ENCODE measurements around the gene ZNF791. TPM values are rescaled to one million over a fixed set of nuclear protein-coding genes. Genes with fewer than 3 reads are reported as not detected.
A peak's percentile ranks its signal among the peaks of the same experiment; 100 is the strongest.
"Not testable (repeated sequence)": the region's sequence is repeated elsewhere in the genome, so short reads cannot be mapped to it uniquely, and the experiment has no call there.

Gene ZNF791
- total and polyA plus RNA-seq, 2 donors, result 12.0 to 38.3 TPM

GRCh38 chr19:12643716-12644115, 33.0 kb downstream of the ZNF791 start:
- not testable (repeated sequence) for H3K27ac ChIP-seq (ENCODE audit: low read depth); DNase-seq (ENCODE audit: extremely low spot score); H3K36me3 ChIP-seq (ENCODE audit: insufficient read depth); H3K4me1 ChIP-seq (ENCODE audit: insufficient read depth); H3K4me3 ChIP-seq (ENCODE audit: low read depth, low read length)
- 93% methylated on average over 14 of the region's 14 CpGs for WGBS

GRCh38 chr19:12646551-12646950, 35.8 kb downstream of the ZNF791 start:
- Histone ChIP-seq H3K4me1 (ENCODE audit: insufficient read depth) (no peaks in the 10 kb centered on the region), H3K27ac (ENCODE audit: low read depth) (no peak overlapping the region), H3K36me3 (ENCODE audit: insufficient read depth) (no peaks in the 10 kb centered on the region), H3K4me3 (ENCODE audit: low read depth, low read length) (no peak overlapping the region)
- DNase-seq (ENCODE audit: extremely low spot score), result no peak
- WGBS, result 84% methylated on average over 10 of the region's 10 CpGs

GRCh38 chr19:12647047-12647446, 36.3 kb downstream of the ZNF791 start:
- Histone ChIP-seq H3K36me3 (ENCODE audit: insufficient read depth) (no peaks in the 10 kb centered on the region), H3K27ac (ENCODE audit: low read depth) (no peak overlapping the region), H3K4me1 (ENCODE audit: insufficient read depth) (no peaks in the 10 kb centered on the region), H3K4me3 (ENCODE audit: low read depth, low read length) (no peak overlapping the region)
- WGBS, result 75% methylated on average over 8 of the region's 8 CpGs
- DNase-seq (ENCODE audit: extremely low spot score), result no peak

- Histone ChIP-seq H3K27ac (ENCODE audit: low read depth) (no peak overlapping the region), H3K36me3 (ENCODE audit: insufficient read depth) (no peaks in the 10 kb centered on the region), H3K4me3 (ENCODE audit: low read depth, low read length) (peak overlapping the region; percentile 1), H3K4me1 (ENCODE audit: insufficient read depth) (no peaks in the 10 kb centered on the region)
- no peak for DNase-seq (ENCODE audit: extremely low spot score)
- 14% methylated on average over 31 of the region's 31 CpGs for WGBS
Measured at GRCh38 chr19:12647490-12648071, 36.9 kb downstream of the ZNF791 start.

GRCh38 chr19:12648088-12648487, 37.4 kb downstream of the ZNF791 start:
- Histone ChIP-seq H3K4me1 (ENCODE audit: insufficient read depth) (no peaks in the 10 kb centered on the region), H3K36me3 (ENCODE audit: insufficient read depth) (no peaks in the 10 kb centered on the region), H3K4me3 (ENCODE audit: low read depth, low read length) (no peak overlapping the region), H3K27ac (ENCODE audit: low read depth) (no peak overlapping the region)
- DNase-seq (ENCODE audit: extremely low spot score), result no peak
- 14% methylated on average over 29 of the region's 29 CpGs for WGBS

- no peaks in the 10 kb centered on the region for H3K36me3 ChIP-seq (ENCODE audit: insufficient read depth)
- DNase-seq (ENCODE audit: extremely low spot score), result no peak
- no peak overlapping the region for H3K4me3 ChIP-seq (ENCODE audit: low read depth, low read length)
- H3K27ac ChIP-seq (ENCODE audit: low read depth), result no peak overlapping the region
- no peaks in the 10 kb centered on the region for H3K4me1 ChIP-seq (ENCODE audit: insufficient read depth)
- 97% methylated on average over 10 of the region's 10 CpGs for WGBS
Measured at GRCh38 chr19:12649941-12650340, 39.2 kb downstream of the ZNF791 start.

- Histone ChIP-seq H3K4me1 (ENCODE audit: insufficient read depth) (no peaks in the 10 kb centered on the region), H3K27ac (ENCODE audit: low read depth) (no peak overlapping the region), H3K36me3 (ENCODE audit: insufficient read depth) (peaks cover 1% of the 10 kb centered on the region), H3K4me3 (ENCODE audit: low read depth, low read length) (no peak overlapping the region)
- 97% methylated on average over 6 of the region's 6 CpGs for whole genome bisulfite sequencing
- DNase-seq (ENCODE audit: extremely low spot score), result no peak
Measured at GRCh38 chr19:12652219-12652618, 41.5 kb downstream of the ZNF791 start.

GRCh38 chr19:12655546-12655945, 44.8 kb downstream of the ZNF791 start:
- Histone ChIP-seq H3K4me3 (ENCODE audit: low read depth, low read length) (no peak overlapping the region), H3K4me1 (ENCODE audit: insufficient read depth) (no peaks in the 10 kb centered on the region), H3K27ac (ENCODE audit: low read depth) (no peak overlapping the region), H3K36me3 (ENCODE audit: insufficient read depth) (peaks cover 1% of the 10 kb centered on the region)
- no peak for DNase-seq (ENCODE audit: extremely low spot score)
- 97% methylated on average over 8 of the region's 8 CpGs for WGBS

GRCh38 chr19:12656899-12657571, 46.3 kb downstream of the ZNF791 start:
- DNase-seq (ENCODE audit: extremely low spot score), result no peak
- H3K4me1 ChIP-seq (ENCODE audit: insufficient read depth), result no peaks in the 10 kb centered on the region
- no peak overlapping the region for H3K27ac ChIP-seq (ENCODE audit: low read depth)
- WGBS, result 61% methylated on average over 50 of the region's 50 CpGs
- H3K36me3 ChIP-seq (ENCODE audit: insufficient read depth), result peaks cover 1% of the 10 kb centered on the region
- H3K4me3 ChIP-seq (ENCODE audit: low read depth, low read length), result no peak overlapping the region

GRCh38 chr19:12657966-12658365, 47.2 kb downstream of the ZNF791 start:
- H3K4me3 ChIP-seq (ENCODE audit: low read depth, low read length), result no peak overlapping the region
- WGBS, result 97% methylated on average over 22 of the region's 22 CpGs
- DNase-seq (ENCODE audit: extremely low spot score), result no peak
- peaks cover 1% of the 10 kb centered on the region for H3K36me3 ChIP-seq (ENCODE audit: insufficient read depth)
- no peaks in the 10 kb centered on the region for H3K4me1 ChIP-seq (ENCODE audit: insufficient read depth)
- no peak overlapping the region for H3K27ac ChIP-seq (ENCODE audit: low read depth)

- no peaks in the 10 kb centered on the region for H3K36me3 ChIP-seq (ENCODE audit: insufficient read depth)
- no peak for DNase-seq (ENCODE audit: extremely low spot score)
- no peaks in the 10 kb centered on the region for H3K4me1 ChIP-seq (ENCODE audit: insufficient read depth)
- no peak overlapping the region for H3K4me3 ChIP-seq (ENCODE audit: low read depth, low read length)
- no peak overlapping the region for H3K27ac ChIP-seq (ENCODE audit: low read depth)
- whole genome bisulfite sequencing, result 95% methylated on average over 12 of the region's 12 CpGs
Measured at GRCh38 chr19:12660980-12661379, 50.3 kb downstream of the ZNF791 start.

GRCh38 chr19:12664406-12665280, 53.9 kb downstream of the ZNF791 start:
- DNase-seq (ENCODE audit: extremely low spot score), result no peak
- Histone ChIP-seq H3K27ac (ENCODE audit: low read depth) (no peak overlapping the region), H3K4me1 (ENCODE audit: insufficient read depth) (no peaks in the 10 kb centered on the region), H3K4me3 (ENCODE audit: low read depth, low read length) (no peak overlapping the region), H3K36me3 (ENCODE audit: insufficient read depth) (no peaks in the 10 kb centered on the region)
- 85% methylated on average over 29 of the region's 29 CpGs for WGBS

GRCh38 chr19:12665281-12665573, 54.5 kb downstream of the ZNF791 start:
- WGBS, result 82% methylated on average over 10 of the region's 10 CpGs
- H3K27ac ChIP-seq (ENCODE audit: low read depth), result no peak overlapping the region
- no peak for DNase-seq (ENCODE audit: extremely low spot score)
- H3K4me1 ChIP-seq (ENCODE audit: insufficient read depth), result no peaks in the 10 kb centered on the region
- no peak overlapping the region for H3K4me3 ChIP-seq (ENCODE audit: low read depth, low read length)
- H3K36me3 ChIP-seq (ENCODE audit: insufficient read depth), result no peaks in the 10 kb centered on the region

GRCh38 chr19:12665671-12666264, 55.0 kb downstream of the ZNF791 start:
- no peaks in the 10 kb centered on the region for H3K36me3 ChIP-seq (ENCODE audit: insufficient read depth)
- H3K4me3 ChIP-seq (ENCODE audit: low read depth, low read length), result peak overlapping the region; percentile 85
- H3K4me1 ChIP-seq (ENCODE audit: insufficient read depth), result no peaks in the 10 kb centered on the region
- H3K27ac ChIP-seq (ENCODE audit: low read depth), result no peak overlapping the region
- WGBS, result 58% methylated on average over 12 of the region's 12 CpGs
- DNase-seq (ENCODE audit: extremely low spot score), result no peak

All from urinary bladder (tissue), 4 donors.